Stimulated activated CD8-positive, alpha-beta memory T cell treated with anti-CD3 and anti-CD28 coated beads, Interleukin-2, amount 100 ng/mL, for 1 hour (primary cell): ENCODE measurements around the gene LRRC3.

Source experiments
- DNase-seq, 2 donors: peaks; one replicate each; pipeline ENCODE4 v3.0.0-alpha.2; 2020; ENCODE audit warnings: low read depth in 2 of 2

LRRC3 gene

DNA sequence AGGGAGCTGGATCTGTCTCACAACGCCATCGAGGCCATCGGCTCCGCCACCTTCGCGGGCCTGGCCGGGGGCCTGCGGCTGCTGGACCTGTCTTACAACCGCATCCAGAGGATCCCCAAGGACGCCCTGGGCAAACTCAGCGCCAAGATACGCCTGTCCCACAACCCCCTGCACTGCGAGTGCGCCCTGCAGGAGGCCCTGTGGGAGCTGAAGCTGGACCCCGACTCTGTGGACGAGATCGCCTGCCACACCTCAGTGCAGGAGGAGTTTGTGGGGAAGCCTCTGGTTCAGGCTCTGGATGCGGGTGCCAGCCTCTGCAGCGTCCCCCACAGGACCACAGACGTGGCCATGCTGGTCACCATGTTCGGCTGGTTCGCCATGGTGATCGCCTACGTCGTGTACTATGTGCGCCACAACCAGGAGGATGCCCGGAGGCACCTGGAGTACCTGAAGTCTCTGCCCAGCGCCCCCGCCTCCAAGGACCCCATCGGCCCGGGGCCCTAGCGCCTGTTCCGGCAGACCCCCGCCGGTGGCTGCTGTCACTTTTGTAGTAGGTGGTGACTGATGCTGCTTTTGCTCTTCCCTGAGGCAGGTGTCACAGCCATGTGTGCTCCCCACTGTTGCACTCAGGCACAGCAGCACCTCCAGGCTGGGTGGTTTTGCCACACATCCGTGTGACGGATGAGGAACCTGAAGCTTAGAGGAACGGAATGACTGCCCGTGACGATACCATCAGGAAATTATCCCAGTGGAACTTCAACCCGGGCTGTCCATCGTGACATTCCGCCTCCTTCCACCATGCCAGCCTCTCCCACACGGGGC is 1.8 kb downstream of the LRRC3 start:
- no peak for DNase-seq

DNA sequence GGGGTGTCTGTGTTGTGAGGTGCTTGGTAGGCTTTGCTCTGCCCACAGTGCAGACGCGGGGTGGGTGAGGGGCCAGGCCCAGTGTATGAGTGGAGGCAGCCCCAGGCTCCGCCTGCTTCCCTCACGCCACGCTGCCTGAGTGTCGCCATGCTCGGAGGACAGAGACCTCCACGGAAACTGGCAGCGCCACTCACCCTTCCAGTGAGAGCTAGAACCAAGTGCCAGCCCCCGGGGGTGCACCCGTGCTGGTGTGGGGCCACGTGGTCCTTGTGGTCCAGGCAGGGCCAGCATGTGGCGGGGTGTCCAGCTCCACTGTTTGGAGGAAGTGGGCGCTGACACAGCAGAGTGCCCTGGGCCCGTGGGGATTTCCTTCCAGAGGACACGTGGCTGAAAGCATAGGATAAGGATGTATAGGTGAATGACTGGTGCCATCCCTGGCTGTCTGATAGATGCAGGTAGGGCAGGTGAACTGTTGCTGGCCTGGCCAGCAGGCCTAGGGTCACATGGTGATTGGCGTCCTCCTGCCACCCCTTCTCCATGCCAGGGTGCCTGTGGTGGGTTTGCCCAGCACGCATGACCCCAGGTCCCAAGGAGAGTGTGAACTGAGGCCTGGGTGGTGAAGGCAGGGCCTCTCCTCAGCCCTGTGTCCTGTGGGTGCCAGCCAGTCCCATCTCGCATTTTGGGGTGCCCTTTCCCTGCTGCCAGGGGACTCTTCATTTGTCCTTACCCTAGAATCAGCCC is 3.8 kb downstream of the LRRC3 start:
- DNase-seq, result no peak

DNA sequence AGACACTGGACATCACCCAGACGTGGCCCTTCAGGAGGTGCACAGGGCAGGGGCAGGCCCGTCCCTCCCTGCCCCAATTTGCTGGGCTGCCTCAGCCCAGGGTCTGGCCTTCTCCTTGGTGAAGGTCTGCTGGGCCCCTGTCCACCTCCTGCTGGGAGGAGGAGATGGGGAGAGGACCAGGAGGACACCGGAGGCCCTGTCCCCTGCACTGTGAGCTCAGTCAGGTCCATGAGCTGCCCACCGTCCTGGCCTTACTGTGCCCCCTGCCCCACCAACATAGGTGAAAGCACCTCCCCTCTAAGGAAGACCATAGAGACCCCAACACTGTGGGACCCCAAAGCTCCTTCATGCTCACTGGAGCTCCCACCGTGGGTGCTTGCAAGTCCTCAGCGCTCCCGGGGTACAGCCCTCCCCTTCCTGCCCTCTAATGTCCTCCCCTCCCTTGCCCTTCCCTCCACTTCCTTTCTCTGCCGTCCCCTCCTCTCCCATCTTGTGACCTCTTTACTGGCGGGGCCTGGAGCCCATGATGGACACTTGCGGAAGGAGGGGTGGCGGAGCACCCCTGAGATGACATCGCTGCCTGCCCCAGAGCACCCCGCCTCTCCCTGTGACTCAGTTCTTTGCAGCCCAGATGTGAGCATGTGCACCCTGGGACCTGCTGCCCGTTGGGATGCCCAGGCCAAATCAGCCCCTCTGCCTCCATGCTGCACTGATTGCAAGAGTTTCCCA is 4.6 kb downstream of the LRRC3 start:
- DNase-seq, result no peak

DNA sequence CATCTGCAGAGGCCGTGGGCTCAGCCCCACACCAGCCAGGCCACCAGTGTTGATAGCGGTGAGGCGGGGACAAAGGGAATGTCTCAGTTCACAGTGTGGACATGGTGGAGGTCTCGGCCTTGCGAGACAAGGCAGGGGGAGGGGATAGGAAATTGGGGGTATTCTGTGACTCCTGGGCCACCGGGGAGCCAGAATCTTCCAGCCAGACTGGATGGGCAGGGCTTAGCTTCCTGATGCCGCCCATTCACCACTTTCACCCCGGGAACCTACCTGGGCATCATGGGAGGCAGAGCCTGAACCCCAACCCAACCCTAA is 5.1 kb downstream of the LRRC3 start:
- DNase-seq, result no peak

DNA sequence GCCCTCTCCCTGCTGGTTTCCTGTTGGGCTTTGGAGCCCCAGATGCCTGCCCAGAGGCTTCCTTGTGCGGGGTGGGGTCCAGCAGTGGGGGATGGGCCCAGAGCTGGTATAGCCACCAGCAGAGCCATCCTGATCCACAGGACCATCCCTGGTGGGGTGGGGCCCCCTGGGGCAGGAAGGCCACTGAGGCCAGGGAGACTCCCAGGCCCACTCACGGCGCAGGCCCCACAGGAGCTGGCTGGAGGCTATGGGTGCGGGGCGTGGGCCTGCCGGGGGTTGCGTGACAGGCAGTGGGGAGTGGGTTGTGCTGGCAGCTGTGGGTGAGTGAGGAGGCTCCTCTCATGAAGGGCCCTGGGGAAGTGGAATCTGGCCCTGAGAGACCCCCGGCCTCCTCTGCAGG is 5.7 kb downstream of the LRRC3 start:
- no peak for DNase-seq

DNA sequence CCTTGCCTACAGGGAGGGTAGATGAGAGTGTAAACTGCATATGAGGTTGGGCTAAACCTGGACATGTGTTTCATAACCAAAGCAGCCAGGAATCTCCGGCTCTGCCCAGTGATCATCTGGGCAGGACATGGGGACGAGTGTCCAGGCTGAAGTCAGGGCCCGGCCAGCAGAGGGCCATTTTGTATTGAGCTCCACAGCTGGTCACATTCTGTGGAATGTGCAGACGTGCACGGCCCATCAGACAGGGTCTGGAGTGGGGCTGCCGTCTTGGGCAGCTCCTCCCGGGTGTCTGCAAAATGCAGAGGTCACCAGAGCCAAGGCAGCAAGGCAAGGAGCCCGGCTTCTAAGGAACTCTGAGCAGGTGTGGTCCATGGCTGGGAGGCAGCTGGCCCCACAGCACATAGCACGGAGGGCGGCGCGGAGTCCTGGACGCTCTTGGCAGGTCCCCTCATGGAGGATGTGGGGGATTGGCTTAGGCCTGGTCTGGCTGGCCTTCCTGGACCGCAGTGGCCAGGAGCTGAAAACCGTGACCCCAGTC is 6.2 kb downstream of the LRRC3 start:
- no peak for DNase-seq

DNA sequence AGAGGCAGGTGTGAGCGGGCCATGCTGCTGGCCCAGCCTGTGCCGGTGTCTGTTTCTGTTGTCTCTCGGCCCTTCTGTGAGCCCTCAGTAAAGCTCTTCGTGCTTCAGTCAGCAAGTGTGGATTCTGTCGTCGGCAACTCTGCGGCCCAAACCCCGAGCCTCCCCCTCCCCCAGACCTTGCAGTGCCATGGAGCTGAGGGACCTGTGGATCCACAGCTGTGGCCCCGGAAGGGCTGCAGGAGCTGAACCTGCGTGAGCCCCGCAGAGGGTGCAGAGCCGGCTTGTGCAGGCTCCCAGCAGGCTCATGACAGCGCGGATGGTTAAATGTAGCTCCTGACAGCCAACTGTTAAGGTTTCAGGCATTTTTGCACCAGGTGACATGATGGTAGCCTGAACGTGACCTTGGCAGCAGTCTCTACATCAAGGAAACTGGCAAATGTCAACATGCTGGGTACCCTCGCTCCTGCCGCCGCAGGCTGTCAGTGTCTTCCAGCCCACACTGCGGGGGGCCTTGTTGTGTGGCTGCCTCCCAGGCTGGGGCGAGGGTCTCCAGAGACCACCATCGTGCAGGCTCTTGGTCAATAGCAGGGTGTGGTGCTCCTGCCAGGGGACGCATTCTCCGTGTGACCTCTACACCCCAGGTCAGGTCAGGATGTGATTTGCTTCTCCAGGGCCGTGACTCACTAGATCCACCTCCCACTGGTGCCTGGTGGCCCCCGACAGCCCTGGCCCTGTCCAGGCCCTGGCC is 7.0 kb downstream of the LRRC3 start:
- no peak for DNase-seq

DNA sequence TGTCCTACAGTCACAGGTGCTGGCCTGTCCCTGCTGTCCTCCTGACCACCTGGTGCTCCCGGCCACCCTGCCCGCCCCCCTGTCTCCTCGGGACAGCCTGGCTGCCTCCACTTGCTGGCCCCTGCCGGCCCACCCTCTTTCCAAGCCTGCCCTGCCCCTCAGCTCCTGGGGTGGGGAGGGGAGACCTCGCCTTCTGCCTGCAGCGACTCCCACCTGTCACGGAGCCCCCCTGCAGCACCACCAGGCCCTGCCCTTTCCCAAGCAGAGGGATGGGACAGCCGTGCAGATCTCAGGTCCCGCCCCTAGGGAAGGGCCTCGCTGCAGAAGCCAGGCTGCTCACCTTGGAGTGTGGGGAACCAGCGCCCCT is 7.5 kb downstream of the LRRC3 start:
- no peak for DNase-seq

DNA sequence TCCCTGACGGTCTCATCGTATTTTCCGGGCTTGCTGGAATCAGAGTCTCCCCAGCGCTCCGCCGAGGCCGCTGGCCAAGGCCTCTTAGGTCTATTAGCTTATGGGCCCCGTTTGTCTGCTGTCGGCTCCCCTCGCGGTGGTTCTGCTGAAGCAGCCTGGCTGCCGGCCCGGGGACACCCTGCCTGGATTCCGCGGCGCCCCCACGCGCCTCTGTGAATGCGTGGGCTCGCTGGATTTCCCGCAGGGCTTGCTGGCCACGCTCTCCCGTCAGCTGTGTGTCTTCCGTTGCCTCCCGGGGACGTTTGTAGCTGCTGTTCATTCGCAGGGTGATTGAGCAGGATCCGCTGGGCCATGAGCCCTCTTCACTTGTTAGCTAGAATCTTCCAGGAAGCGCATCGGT is 8.4 kb downstream of the LRRC3 start:
- no peak for DNase-seq

DNA sequence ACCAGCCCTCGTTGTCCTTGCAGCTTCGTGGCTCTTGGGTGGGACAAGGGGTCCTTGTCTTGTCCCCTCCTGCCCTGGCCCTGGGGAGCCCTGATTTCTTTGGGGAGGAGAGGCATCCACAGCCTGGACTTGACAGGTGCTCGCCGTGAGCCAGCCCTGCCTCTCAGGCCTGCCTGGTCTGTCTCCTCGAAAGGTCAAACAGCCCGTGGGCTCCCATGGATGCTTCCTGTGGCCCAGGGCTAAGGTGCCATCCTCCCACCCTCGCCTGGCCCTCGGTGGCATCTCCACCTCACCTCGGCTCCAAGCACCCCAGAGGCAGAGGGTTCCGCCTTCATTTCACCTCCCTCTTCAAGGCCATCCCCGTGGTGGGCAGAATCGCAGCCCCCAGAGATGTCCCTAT is 9.0 kb downstream of the LRRC3 start:
- no peak for DNase-seq

DNA sequence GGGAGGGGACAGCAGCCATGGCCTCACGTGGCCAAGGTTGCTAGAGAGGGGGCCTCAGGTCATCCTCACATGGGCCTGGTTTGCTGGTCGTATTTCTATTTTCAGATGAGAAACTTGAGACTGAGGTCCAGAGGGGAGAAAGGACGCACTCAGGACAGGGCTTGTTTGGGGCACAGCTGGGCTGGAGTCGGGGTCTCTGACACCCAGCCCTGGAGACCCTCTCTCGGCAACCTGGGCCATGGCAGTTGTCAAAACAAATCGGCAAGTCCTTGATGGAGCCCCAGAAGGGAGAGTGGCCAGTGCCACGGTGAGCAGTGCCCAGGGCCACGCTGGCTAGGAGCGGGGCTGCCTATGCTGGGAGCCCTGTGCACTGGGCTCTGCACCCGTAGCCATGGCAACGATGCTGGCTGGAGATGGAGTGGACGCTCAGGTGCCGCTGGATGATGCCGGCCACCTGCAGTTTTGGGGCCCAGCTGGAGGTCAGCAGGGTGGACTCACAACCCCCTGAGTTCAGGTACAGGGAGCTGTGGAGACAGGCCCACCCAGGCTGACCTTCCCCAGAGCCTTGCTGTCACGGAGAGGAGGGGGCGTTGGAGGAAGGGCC is 11.1 kb downstream of the LRRC3 start:
- no peak for DNase-seq

DNA sequence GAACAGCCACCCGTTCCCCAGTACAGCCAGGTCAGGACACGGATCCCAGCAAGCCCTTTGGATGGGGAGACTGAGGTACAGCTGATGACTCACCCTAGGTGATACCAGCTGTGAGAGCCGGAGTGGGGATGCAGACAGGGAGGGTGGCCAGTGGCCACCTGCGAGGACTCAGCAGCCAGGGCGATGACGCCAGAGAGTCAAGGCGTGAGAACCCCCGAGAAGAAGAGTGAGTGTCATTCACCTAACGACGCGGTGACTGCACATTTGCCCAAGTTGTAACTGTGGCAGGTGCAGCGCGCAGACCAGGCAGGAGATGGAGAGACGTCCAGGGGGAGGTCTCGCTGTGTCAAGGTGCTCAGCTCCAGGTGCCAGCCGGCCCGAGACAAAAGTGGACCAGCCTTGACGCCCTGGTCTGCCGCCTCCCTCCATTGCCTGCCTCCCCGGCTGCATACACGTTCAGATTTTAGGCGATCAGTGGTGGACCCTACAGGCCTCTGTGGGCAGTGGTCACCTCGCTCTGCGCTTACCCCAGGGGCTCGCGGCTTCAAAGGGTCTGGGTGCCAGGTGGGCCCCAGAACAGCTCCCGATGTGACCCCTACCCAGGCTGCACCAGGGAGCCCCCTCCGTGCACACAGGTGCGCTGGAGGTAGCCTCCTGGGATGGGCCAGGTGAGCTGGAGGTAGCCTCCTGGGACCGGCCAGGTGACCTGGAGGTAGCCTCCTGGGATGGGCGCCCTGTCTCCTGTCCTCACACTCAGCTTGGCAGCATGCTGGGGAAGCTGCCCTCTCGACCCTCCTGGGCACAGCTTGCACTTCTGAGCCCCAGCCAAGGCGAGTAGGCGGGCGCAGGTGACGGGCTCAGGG is 11.9 kb downstream of the LRRC3 start:
- DNase-seq, result no peak

DNA sequence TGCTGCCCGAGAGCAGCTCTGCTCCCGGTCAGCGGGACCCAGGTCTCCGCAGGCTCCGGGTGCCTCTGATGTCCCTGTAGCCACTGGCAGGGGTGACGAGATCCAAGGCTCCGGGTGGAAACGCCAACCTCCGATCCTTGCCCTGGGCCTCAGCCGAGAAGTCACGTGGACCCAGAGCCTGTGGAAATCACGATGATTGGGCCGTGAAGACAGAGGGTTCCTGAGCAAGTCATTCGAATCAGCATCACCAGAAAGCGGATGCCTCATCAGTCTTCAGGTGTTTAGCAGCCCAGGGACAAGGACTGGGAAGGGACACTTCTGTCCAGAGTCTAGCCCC is 12.5 kb downstream of the LRRC3 start:
- DNase-seq, result no peak

DNA sequence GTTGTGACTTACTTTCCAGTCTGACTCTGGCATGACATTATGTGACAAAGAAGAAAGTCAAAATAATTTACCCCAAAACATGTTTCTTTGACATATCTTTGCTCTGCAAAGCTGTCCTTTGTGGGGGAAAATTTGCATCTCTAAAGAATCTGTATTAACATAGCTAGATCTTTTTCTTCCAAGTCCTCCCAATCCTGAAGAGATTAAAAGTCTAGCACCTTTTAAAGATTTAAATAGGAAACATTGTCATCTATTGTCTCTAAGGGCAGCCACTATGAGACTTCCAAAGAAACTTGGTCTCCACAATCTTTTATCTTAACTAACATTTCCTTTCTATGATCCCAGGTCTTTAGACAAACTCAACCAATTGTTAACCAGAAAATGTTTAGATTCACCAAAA is 16.0 kb downstream of the LRRC3 start:
- DNase-seq, result no peak

DNA sequence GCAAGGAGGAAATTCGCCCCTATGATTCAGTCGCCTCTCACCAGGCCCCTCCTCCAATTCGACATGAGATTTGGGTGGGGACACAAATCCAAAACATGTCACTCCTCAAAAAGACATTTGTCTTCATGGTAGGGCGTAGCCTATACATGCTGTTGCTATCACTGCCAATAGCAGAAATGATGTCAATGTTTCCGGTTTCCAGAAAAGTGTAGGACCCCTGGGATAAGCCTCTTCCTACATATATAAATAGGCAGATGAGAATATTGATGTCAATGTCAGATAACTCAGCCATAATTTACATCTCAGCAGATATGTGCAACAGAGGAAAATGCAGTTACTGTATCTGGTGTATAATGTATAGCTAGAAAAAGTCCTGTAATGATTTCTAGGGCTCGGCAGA is 16.7 kb downstream of the LRRC3 start:
- DNase-seq, result no peak

DNA sequence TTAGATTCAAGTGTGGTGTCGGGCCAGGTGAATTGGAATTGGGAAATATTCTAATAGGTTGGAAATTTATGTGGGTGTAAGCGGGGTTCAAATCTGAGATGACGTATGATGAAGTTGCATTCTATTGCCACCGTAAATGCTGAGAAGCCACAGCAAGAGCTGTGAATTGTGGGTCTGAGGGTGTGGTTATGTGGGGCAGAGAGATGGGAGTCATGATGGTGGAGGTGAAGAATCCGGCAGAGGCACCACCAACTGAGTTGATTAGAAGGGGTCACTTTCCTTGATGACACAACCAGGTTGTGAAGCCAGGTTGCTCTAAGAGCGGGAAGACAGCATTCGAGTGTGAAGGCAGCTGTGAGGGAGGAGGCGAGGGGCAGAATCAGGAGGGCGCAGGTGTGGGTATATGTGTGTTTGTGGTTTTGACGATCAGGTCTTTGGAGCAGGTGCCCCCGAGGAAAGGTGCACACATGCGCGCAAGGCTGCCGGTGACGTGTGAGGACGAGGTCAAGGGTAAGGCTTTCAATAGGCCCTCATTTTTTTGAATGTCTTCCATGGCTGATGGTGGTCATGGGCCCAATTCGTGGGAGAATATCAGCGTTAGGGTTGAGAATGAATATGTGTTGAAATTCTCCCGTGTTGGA is 18.7 kb downstream of the LRRC3 start:
- DNase-seq, result no peak

DNA sequence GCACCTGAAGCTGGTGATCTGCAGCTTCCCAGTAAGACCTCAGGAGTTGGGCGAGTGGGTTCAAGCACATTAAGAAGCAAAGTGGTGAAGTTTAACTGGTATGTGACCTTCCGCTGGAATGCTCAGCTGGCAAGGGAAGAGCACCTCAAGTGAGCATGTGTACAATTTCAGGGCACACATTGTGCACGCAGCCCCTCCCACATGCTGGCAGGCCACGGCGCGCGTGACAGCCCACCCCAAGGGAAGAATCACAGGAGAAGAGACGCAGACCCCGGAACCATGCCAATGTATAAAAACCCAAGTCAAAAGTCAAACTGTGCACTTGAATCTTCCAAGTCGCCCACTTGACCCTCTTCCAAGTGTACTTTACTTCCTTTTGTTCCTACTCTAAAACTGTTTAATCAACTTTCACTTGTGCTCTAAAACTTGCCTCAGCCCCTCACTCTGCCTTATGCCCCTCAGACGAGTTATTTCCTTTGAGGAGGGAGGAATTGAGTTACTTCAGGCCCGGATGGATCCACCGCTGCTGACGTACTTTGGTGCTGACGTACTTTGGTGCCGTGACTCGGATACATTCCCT is 20.0 kb downstream of the LRRC3 start:
- DNase-seq, result no peak

DNA sequence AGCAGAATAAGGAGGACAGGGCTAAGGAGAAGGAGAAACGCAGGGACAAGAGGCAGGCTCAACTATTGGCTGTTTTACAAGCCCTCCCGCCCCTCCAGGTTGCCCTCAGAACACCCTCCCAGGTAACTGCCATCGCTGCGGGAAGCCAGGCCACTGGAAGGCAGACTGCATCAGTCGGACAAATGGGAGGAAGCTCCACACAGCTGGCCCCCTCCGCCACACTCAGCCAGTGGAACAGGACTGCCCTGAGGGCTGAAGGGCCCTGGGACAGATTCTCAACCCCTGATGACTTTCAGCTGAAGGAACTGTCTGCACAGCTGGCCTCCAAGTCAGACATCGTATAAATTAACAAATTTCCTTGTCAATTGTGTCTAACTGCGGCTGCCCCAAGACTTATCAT is 21.8 kb downstream of the LRRC3 start:
- DNase-seq, result no peak

DNA sequence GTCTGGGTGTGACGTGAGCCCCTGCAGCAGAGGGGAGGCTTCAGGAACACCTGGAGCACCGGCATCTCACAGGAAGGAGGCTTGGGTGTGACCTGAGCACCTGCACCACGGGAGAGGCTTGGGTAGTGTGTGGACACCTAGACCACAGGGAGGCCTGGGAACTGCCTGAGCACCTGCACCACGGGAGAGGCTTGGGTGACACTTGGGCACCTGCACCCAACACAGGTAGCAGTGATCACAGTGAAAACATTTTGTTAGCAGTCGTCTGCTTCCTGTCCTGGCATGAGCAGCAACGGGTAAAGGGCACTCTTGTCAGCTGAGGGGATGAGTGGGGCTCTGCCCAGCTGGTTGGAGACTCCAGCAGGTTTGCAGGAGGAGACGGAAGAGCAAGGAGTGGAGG is 22.4 kb downstream of the LRRC3 start:
- DNase-seq, result no peak
